Keratinocyte (primary cell): ENCODE data around the gene GRAMD1B. TPM values are rescaled to one million over a fixed set of nuclear protein-coding genes. Genes with fewer than 3 reads are reported as not detected.

Experiments
- DNase-seq: peaks from one replicate; pipeline ENCODE4 v3.0.0-alpha.2; 2011; ENCODE audit warnings: low read depth, missing footprints, low spot score
- FAIRE-seq: peaks from 2 replicates; lab custom pipeline; 2011; peaks lifted over from hg19 to GRCh38; lab: Jason Lieb, UNC
- H2AFZ ChIP-seq: 2 replicates; pipeline ENCODE4 v1.6.0; 2012; ENCODE audit warnings: low read length, control low read depth, inconsistent platforms; ENCODE audit not compliant: control insufficient read depth
- H3K27ac ChIP-seq: 2 replicates; pipeline ENCODE4 v1.5.1; 2011; ENCODE audit warnings: low read length; ENCODE audit not compliant: control insufficient read depth, insufficient read depth
- H3K27me3 ChIP-seq: 3 replicates; pipeline ENCODE4 v1.6.0; 2011; ENCODE audit warnings: low read length; ENCODE audit not compliant: control insufficient read depth, insufficient read depth; ENCODE audit errors: extremely low read depth
- H3K36me3 ChIP-seq, 2 experiments: 2 replicates in 1 of 2; 3 replicates in 1 of 2; pipeline ENCODE4 v1.5.1; 2011; ENCODE audit warnings: low read length in 2 of 2, mild to moderate bottlenecking in 1 of 2; ENCODE audit not compliant: control insufficient read depth in 2 of 2, insufficient read depth in 2 of 2; ENCODE audit errors: extremely low read depth in 1 of 2
- H3K4me1 ChIP-seq: 3 replicates; pipeline ENCODE4 v1.5.1; 2011; ENCODE audit warnings: low read length; ENCODE audit not compliant: control insufficient read depth, insufficient read depth; ENCODE audit errors: extremely low read depth
- H3K4me2 ChIP-seq: 3 replicates; pipeline ENCODE4 v1.6.0; 2011; ENCODE audit warnings: low read depth, low read length; ENCODE audit not compliant: control insufficient read depth, insufficient read depth; ENCODE audit errors: extremely low read depth
- H3K4me3 ChIP-seq, 3 experiments: fragments of 200-600 bp in 1 of 3; sonication (generic) in 1 of 3; 2 replicates in 2 of 3; 3 replicates in 1 of 3; pipeline ENCODE4 v1.5.1; 2011 to 2016; ENCODE audit warnings: low read length in 3 of 3, mild to moderate bottlenecking in 3 of 3, control low read depth in 2 of 3, inconsistent platforms in 1 of 3, low read depth in 1 of 3, mixed read lengths in 1 of 3, mixed run types in 1 of 3, moderate library complexity in 1 of 3; ENCODE audit not compliant: control insufficient read depth in 2 of 3, insufficient read depth in 2 of 3; ENCODE audit errors: extremely low read depth in 1 of 3
- H3K79me2 ChIP-seq: 2 replicates; pipeline ENCODE4 v1.6.0; 2012; ENCODE audit warnings: low read length; ENCODE audit not compliant: control insufficient read depth, insufficient read depth
- H3K9ac ChIP-seq: 3 replicates; pipeline ENCODE4 v1.6.0; 2011; ENCODE audit warnings: low read length; ENCODE audit not compliant: control insufficient read depth, insufficient read depth; ENCODE audit errors: extremely low read depth
- H3K9me1 ChIP-seq: 3 replicates; pipeline ENCODE4 v1.6.0; 2011; ENCODE audit warnings: low read length; ENCODE audit not compliant: control insufficient read depth, insufficient read depth; ENCODE audit errors: extremely low read depth
- H3K9me3 ChIP-seq: 2 replicates; pipeline ENCODE4 v1.5.1; 2012; ENCODE audit warnings: low read depth, low read length; ENCODE audit not compliant: control insufficient read depth
- H4K20me1 ChIP-seq: 3 replicates; pipeline ENCODE4 v1.6.0; 2011; ENCODE audit warnings: low read length; ENCODE audit not compliant: control insufficient read depth, insufficient read depth; ENCODE audit errors: extremely low read depth
- EZH2 ChIP-seq: IDR thresholded peaks from one replicate; pipeline ENCODE4 v1.6.1; 2012; ENCODE audit warnings: inconsistent platforms, mild to moderate bottlenecking, low read length, moderate library complexity
- dilution Hi-C: fragments of 300-500 bp; cut with MboI; formaldehyde crosslinking; loops from one replicate; pipeline ENCODE4 v1.7.0; 2020; ENCODE audit warnings: low sequenced_read_pairs; ENCODE audit not compliant: extremely low pct_ligation_motif_present
- polyA plus RNA-seq, 5 experiments: library from polyadenylated mRNA; depleted of rRNA in 3 of 5; stranded (reverse) in 3 of 5; stranded (forward) in 1 of 5; unstranded in 1 of 5; fragments of >200 nt; gene quantifications; 1 replicate in 1 of 5; 2 replicates in 3 of 5; 3 replicates in 1 of 5; pipeline versions ENCODE4 v1.2.1 to v1.2.3, GENCODE V29; 2011 to 2012; ENCODE audit warnings: missing spikeins in 2 of 5, low read depth in 1 of 5, low replicate concordance in 1 of 5
- TF ChIP-seq, protein P1 (sequence below), 3 experiments: IDR thresholded peaks in 1 of 3; conservative IDR thresholded peaks in 1 of 3; optimal IDR thresholded peaks in 1 of 3; 2 replicates in 2 of 3; 3 replicates in 1 of 3; pipeline versions ENCODE3 to v1.5.1; 2011; ENCODE audit warnings: low read length in 3 of 3, mild to moderate bottlenecking in 3 of 3, moderate library complexity in 2 of 3, control low read depth in 1 of 3, inconsistent platforms in 1 of 3; ENCODE audit not compliant: insufficient read depth in 2 of 3; ENCODE audit errors: extremely low read depth in 1 of 3

GRAMD1B gene
- polyA plus RNA-seq, 1 donor (not counting 4 experiments of a cell fraction or from before 2014, with no cell fraction given), result 0.04 TPM

DNA sequence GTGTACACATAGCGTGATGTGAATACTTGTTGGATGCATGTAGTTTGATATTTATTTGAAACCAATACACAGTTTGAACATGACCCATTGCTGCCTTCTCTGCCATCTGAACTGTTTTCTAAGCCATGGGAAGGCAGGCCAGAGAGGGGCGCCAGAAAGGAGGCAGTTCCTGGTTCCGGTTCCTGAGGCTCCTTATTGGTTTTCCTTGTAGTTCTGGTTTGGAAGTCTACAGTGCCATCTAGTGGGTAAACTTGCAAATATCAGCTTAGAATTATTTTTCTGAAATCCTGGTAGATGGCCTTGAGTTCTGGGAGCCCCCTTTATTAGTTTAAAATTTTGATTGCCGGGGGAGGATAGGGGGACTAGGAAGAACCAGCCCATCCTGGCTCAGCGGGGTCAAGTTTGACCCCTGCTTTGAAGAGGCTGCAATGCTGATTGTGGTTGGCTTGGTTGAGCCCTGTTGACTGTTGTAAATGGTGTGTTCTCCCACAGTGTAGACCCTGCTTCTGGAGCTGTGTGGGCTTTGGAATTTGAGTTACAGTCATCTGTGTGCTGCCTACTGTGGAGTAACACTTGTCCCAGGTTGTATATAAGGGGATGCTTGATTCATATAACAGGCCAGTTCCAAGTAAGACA, 48.4 kb downstream of the GRAMD1B start:
- dilution Hi-C loops, result no loop called here
- no peaks in the 10 kb centered on the region for H4K20me1 ChIP-seq
- H3K4me1 ChIP-seq, result peaks cover 9% of the 10 kb centered on the region
- H3K36me3 ChIP-seq, result no peaks in the 10 kb centered on the region
- H3K27ac ChIP-seq, result no peak overlapping the region
- H3K9me1 ChIP-seq, result no peaks in the 10 kb centered on the region
- H3K9me3 ChIP-seq, result no peaks in the 10 kb centered on the region
- no peak overlapping the region for H3K4me2 ChIP-seq
- peak overlapping the region; percentile 14 for H2AFZ ChIP-seq
- no peak for TF ChIP-seq EZH2
- TF ChIP-seq, protein P1, sequence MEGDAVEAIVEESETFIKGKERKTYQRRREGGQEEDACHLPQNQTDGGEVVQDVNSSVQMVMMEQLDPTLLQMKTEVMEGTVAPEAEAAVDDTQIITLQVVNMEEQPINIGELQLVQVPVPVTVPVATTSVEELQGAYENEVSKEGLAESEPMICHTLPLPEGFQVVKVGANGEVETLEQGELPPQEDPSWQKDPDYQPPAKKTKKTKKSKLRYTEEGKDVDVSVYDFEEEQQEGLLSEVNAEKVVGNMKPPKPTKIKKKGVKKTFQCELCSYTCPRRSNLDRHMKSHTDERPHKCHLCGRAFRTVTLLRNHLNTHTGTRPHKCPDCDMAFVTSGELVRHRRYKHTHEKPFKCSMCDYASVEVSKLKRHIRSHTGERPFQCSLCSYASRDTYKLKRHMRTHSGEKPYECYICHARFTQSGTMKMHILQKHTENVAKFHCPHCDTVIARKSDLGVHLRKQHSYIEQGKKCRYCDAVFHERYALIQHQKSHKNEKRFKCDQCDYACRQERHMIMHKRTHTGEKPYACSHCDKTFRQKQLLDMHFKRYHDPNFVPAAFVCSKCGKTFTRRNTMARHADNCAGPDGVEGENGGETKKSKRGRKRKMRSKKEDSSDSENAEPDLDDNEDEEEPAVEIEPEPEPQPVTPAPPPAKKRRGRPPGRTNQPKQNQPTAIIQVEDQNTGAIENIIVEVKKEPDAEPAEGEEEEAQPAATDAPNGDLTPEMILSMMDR (optimal IDR thresholded peaks at IDR 0.05 in 1 of 3, IDR thresholded peaks at IDR 0.05 in 1 of 3, conservative IDR thresholded peaks at IDR 0.05 in 1 of 3; ENCODE audit: extremely low read depth in 1 of 3, insufficient read depth in 2 of 3, low read length in 3 of 3), result peak; percentile 48 to 71 (median 55)
- H3K79me2 ChIP-seq, result no peaks in the 10 kb centered on the region
- no peak overlapping the region for H3K9ac ChIP-seq
- H3K4me3 ChIP-seq, result no peak overlapping the region
- DNase-seq (peak; percentile 30), FAIRE-seq (peak; percentile 86)
- H3K27me3 ChIP-seq, result no peaks in the 10 kb centered on the region

DNA sequence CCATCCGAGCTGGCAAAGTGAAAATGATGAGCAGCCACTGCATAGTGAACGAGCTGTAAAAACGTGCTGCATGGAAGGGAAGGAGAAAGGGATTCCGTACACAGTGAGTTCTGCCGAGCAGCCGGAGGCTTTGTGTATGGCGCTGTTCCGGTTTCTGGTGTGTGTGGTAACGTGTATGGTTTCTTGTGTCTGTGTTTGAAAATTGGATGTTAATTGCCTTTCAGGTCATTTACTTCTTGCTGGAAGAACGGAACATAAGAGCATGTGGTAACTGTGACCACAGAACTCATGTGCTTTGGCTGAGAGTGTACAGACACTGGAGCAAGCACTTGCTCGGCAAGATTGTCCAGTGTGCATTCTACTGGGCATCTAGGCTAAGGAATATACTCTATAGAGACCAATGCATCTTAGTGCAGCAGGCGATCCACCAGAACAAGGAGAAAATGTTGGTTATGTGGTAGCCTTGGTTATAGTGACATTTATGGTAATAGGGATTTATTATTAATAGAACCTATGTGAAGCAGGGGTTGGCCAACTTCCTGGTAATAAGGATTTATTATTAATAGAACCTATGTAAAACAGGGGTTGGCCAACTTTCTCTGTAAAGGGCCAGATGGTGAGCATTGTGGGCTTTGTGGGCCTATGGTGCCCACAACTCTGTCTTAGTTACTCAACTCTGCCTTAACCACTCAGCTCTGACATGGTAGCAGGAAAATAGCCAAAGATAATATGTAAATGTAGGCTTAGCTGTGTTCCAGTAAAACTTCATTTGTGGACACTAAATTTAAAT, 49.2 kb downstream of the GRAMD1B start:
- Histone ChIP-seq H3K9me1 (no peaks in the 10 kb centered on the region), H3K4me1 (peaks cover 12% of the 10 kb centered on the region), H3K4me2 (no peak overlapping the region), H3K9ac (no peak overlapping the region), H3K79me2 (no peaks in the 10 kb centered on the region), H3K4me3 (no peak overlapping the region), H2AFZ (no peak overlapping the region), H3K27ac (no peak overlapping the region), H4K20me1 (no peaks in the 10 kb centered on the region), H3K9me3 (no peaks in the 10 kb centered on the region), H3K36me3 (no peaks in the 10 kb centered on the region), H3K27me3 (no peaks in the 10 kb centered on the region)
- DNase-seq (no peak), FAIRE-seq (no peak)
- dilution Hi-C loops, result no loop called here
- TF ChIP-seq EZH2, result no peak
- TF ChIP-seq, protein P1 (optimal IDR thresholded peaks at IDR 0.05 in 1 of 3, IDR thresholded peaks at IDR 0.05 in 1 of 3, conservative IDR thresholded peaks at IDR 0.05 in 1 of 3; ENCODE audit: extremely low read depth in 1 of 3, insufficient read depth in 2 of 3, low read length in 3 of 3), result no peak
